HepG2 (cell line): ENCODE data around the gene PMM2. TPM values are rescaled to one million over a fixed set of nuclear protein-coding genes. Genes with fewer than 3 reads are reported as not detected.

Source experiments
- ATAC-seq: fragments of 200-7000 bp; cut with Tn5 transposase; 3 replicates; pipeline ENCODE4 v1.9.1; 2020; ENCODE audit warnings: mild to moderate bottlenecking, moderate library complexity
- BruUV-seq: library from RNA; stranded (reverse); fragments of 400-500 nt; replicated peaks from 2 replicates; lab custom pipeline; 2021; lab: Mats Ljungman, UMichigan
- CTCF ChIA-PET: fragments of 300-600 bp; formaldehyde crosslinking; extraction: SDS; loops from one replicate; lab custom pipeline; 2021; ENCODE audit warnings: low total read pairs, inconsistent platforms, low intra/inter-chr PET ratio; lab: Yijun Ruan, JAX
- POLR2A ChIA-PET: fragments of 350-600 bp; sonication (Branson Sonifier 250); formaldehyde crosslinking; loops from one replicate; lab custom pipeline; 2020; ENCODE audit warnings: antibody characterized with exemption, inconsistent platforms; lab: Yijun Ruan, JAX
- DNase-seq: peaks from one replicate; pipeline ENCODE4 v3.0.0-alpha.2; 2015; ENCODE audit warnings: low spot score
- FAIRE-seq: peaks from 3 replicates; lab custom pipeline; 2011; peaks lifted over from hg19 to GRCh38; lab: Jason Lieb, UNC
- H2AFZ ChIP-seq: one replicate; pipeline ENCODE4 v1.6.1; 2011; ENCODE audit warnings: low read length, inconsistent platforms
- H3K27ac ChIP-seq: fragments of 300-600 bp; 3 replicates; pipeline ENCODE4 v1.8.0; 2011; ENCODE audit warnings: mixed run types, mild to moderate bottlenecking, mixed read lengths, low read length, inconsistent platforms; ENCODE audit not compliant: insufficient read depth; ENCODE audit errors: extremely low read length
- H3K27me3 ChIP-seq, 2 experiments: fragments of 200-600 bp in 1 of 2; 2 replicates in 1 of 2; 3 replicates in 1 of 2; pipeline versions ENCODE4 v1.6.0 to v1.8.0; 2011; ENCODE audit warnings: low read length in 2 of 2, mild to moderate bottlenecking in 2 of 2, moderate library complexity in 2 of 2, inconsistent platforms in 1 of 2; ENCODE audit not compliant: insufficient read depth in 2 of 2, control insufficient read depth in 1 of 2
- H3K36me3 ChIP-seq, 2 experiments: fragments of 200-600 bp in 1 of 2; replicated peaks in 1 of 2; 2 replicates in 1 of 2; 3 replicates in 1 of 2; pipeline versions ENCODE4 v1.5.1 to v1.8.0; 2011; ENCODE audit warnings: low read length in 2 of 2, inconsistent platforms in 1 of 2; ENCODE audit not compliant: insufficient read depth in 2 of 2, control insufficient read depth in 1 of 2
- H3K4me1 ChIP-seq: 2 replicates; pipeline ENCODE4 v1.5.1; 2012; ENCODE audit warnings: low read length, inconsistent platforms; ENCODE audit not compliant: insufficient read depth
- H3K4me2 ChIP-seq: 2 replicates; pipeline ENCODE4 v1.6.0; 2011; ENCODE audit warnings: low read depth, low read length, inconsistent platforms
- H3K4me3 ChIP-seq, 3 experiments: fragments of 200-600 bp in 1 of 3; sonication (generic), shearing (Covaris generic) in 1 of 3; replicated peaks in 1 of 3; 2 replicates each; pipeline ENCODE4 v1.5.1; 2011 to 2016; ENCODE audit warnings: low read length in 3 of 3, inconsistent platforms in 2 of 3, low read depth in 2 of 3, mild to moderate bottlenecking in 2 of 3, control low read depth in 1 of 3, mixed read lengths in 1 of 3; ENCODE audit not compliant: insufficient read depth in 1 of 3
- H3K79me2 ChIP-seq: one replicate; pipeline ENCODE4 v1.6.1; 2011; ENCODE audit warnings: low read length, inconsistent platforms; ENCODE audit not compliant: insufficient read depth
- H3K9ac ChIP-seq: 2 replicates; pipeline ENCODE4 v1.6.0; 2011; ENCODE audit warnings: mild to moderate bottlenecking, low read depth, low read length, inconsistent platforms; ENCODE audit not compliant: insufficient read depth
- H3K9me3 ChIP-seq: 2 replicates; pipeline ENCODE4 v1.5.1; 2012; ENCODE audit warnings: mild to moderate bottlenecking, low read length
- H4K20me1 ChIP-seq: 2 replicates; pipeline ENCODE4 v1.6.0; 2011; ENCODE audit warnings: inconsistent platforms, mild to moderate bottlenecking, low read length, moderate library complexity; ENCODE audit not compliant: insufficient read depth
- AGO1 ChIP-seq: fragments of 200-400 bp; formaldehyde crosslinking; IDR thresholded peaks from 2 replicates; pipeline ENCODE4 v1.6.1; 2017; ENCODE audit warnings: mild to moderate bottlenecking, low read depth, low read length, moderate library complexity; ENCODE audit not compliant: poor library complexity, severe bottlenecking
- AGO2 ChIP-seq: fragments of 200-400 bp; formaldehyde crosslinking; optimal IDR thresholded peaks from 2 replicates; pipeline ENCODE3; 2017; ENCODE audit warnings: mild to moderate bottlenecking, low read depth, low read length, moderate library complexity
- AKAP8 ChIP-seq: sonication (generic); formaldehyde crosslinking; IDR thresholded peaks from 2 replicates; pipeline ENCODE4 v1.5.1; 2020; ENCODE audit warnings: mild to moderate bottlenecking, missing genetic modification reagents
- CHD4 ChIP-seq: fragments of 200-600 bp; sonication (generic); IDR thresholded peaks from 2 replicates; pipeline ENCODE4 v1.7.0; 2017; ENCODE audit warnings: mild to moderate bottlenecking, low read length, borderline replicate concordance
- FOXC1 ChIP-seq: sonication (generic); formaldehyde crosslinking; IDR thresholded peaks from 2 replicates; pipeline ENCODE4 v1.8.0; 2022; ENCODE audit warnings: mild to moderate bottlenecking, missing genetic modification reagents, borderline replicate concordance
- HES4 ChIP-seq: sonication (generic); formaldehyde crosslinking; IDR thresholded peaks from 2 replicates; pipeline ENCODE4 v1.9.0; 2021; ENCODE audit warnings: mild to moderate bottlenecking, missing genetic modification reagents, borderline replicate concordance
- HNRNPLL ChIP-seq: fragments of 200-400 bp; formaldehyde crosslinking; IDR thresholded peaks from 2 replicates; pipeline ENCODE4 v1.6.1; 2017; ENCODE audit warnings: mild to moderate bottlenecking, low read depth, low read length; ENCODE audit not compliant: poor library complexity, severe bottlenecking
- MTF2 ChIP-seq: sonication (generic); formaldehyde crosslinking; IDR thresholded peaks from 2 replicates; pipeline ENCODE4 v1.5.0; 2020; ENCODE audit warnings: missing genetic modification reagents, borderline replicate concordance
- NPAS2 ChIP-seq: sonication (generic); formaldehyde crosslinking; IDR thresholded peaks from 2 replicates; pipeline ENCODE4 v1.8.0; 2022; ENCODE audit warnings: mild to moderate bottlenecking, missing genetic modification reagents, borderline replicate concordance
- NR2C2 ChIP-seq: sonication (generic); formaldehyde crosslinking; IDR thresholded peaks from 2 replicates; pipeline ENCODE4 v1.4.0; 2020; ENCODE audit warnings: missing genetic modification reagents, mild to moderate bottlenecking, moderate library complexity, borderline replicate concordance
- POLR2A ChIP-seq, 2 experiments: IDR thresholded peaks; 2 replicates each; pipeline ENCODE4 v1.6.1; 2011; ENCODE audit warnings: low read depth in 2 of 2, low read length in 2 of 2, mild to moderate bottlenecking in 1 of 2, moderate library complexity in 1 of 2; ENCODE audit not compliant: insufficient read depth in 1 of 2
- RARA ChIP-seq: IDR thresholded peaks from 2 replicates; pipeline ENCODE4 v1.6.1; 2016; ENCODE audit warnings: missing genetic modification reagents, missing compliant biosample characterization
- SNAI1 ChIP-seq: sonication (generic); formaldehyde crosslinking; IDR thresholded peaks from 2 replicates; pipeline ENCODE4 v1.5.0; 2020; ENCODE audit warnings: mild to moderate bottlenecking, missing genetic modification reagents, borderline replicate concordance
- SP1 ChIP-seq, 2 experiments: fragments of 450-650 bp in 1 of 2; sonication (generic) in 1 of 2; formaldehyde crosslinking in 1 of 2; IDR thresholded peaks; 2 replicates each; pipeline versions ENCODE4 v1.4.0 to v1.6.1; 2016 to 2020; ENCODE audit warnings: missing genetic modification reagents in 1 of 2
- ZFP36 ChIP-seq: fragments of 150-350 bp; IDR thresholded peaks from 2 replicates; pipeline ENCODE4 v1.6.1; 2018; ENCODE audit warnings: borderline replicate concordance, low read length, low read depth; ENCODE audit not compliant: partially characterized antibody
- ZNF383 ChIP-seq: sonication (generic); formaldehyde crosslinking; IDR thresholded peaks from 2 replicates; pipeline ENCODE4 v1.4.0; 2020; ENCODE audit warnings: missing genetic modification reagents, mild to moderate bottlenecking, borderline replicate concordance
- ZNF543 ChIP-seq: sonication (generic); formaldehyde crosslinking; IDR thresholded peaks from 2 replicates; pipeline ENCODE4 v1.4.0; 2020; ENCODE audit warnings: mild to moderate bottlenecking, missing genetic modification reagents
- WGBS: methylation state at CpG from one replicate; pipeline ENCODE4 v1.1.6; 2017; ENCODE audit warnings: low lambda C conversion rate; 5-methylcytosine and 5-hydroxymethylcytosine counted together
- in situ Hi-C: cut with HindIII; loops from 2 replicates; pipeline ENCODE4 v1.10.0; 2017; ENCODE audit warnings: low pct_unique_long_range_greater_than_20kb; ENCODE audit not compliant: extremely low pct_ligation_motif_present
- intact Hi-C: fragments of 100-400 bp; cut with micrococcal nuclease; formaldehyde crosslinking; loops from one replicate; pipeline ENCODE4 v1.10.0; 2022; ENCODE audit not compliant: unreplicated experiment
- polyA plus RNA-seq, 8 experiments: library from polyadenylated mRNA; depleted of rRNA in 3 of 8; stranded (reverse) in 7 of 8; unstranded in 1 of 8; fragments of >200 nt; fragmentation: Illumina TruSeq in 4 of 8; extraction: Trizol in 4 of 8; gene quantifications; 2 replicates each; pipeline versions ENCODE4 v1.2.1 to v1.2.3, GENCODE V29; 2011 to 2016; ENCODE audit warnings: low read depth in 4 of 8, missing spikeins in 1 of 8, mixed read lengths in 1 of 8; ENCODE audit not compliant: insufficient read depth in 1 of 8
- total RNA-seq, 5 experiments: library from RNA; depleted of rRNA; stranded (reverse); fragments of >200 nt; fragmentation: Illumina TruSeq; extraction: Trizol; gene quantifications; 2 replicates each; pipeline ENCODE4 v1.2.3, GENCODE V29; 2016; ENCODE audit warnings: low read depth in 1 of 5
- TF ChIP-seq, protein P1 (sequence below): sonication (generic); formaldehyde crosslinking; IDR thresholded peaks from 2 replicates; pipeline ENCODE4 v1.8.0; 2022; ENCODE audit warnings: mild to moderate bottlenecking, missing genetic modification reagents, borderline replicate concordance

PMM2 gene
- total and polyA plus RNA-seq, 2 of the 13 experiments (the other 11 are each of a cell fraction or from before 2014, with no cell fraction given), result 52.2 to 93.7 TPM

DNA sequence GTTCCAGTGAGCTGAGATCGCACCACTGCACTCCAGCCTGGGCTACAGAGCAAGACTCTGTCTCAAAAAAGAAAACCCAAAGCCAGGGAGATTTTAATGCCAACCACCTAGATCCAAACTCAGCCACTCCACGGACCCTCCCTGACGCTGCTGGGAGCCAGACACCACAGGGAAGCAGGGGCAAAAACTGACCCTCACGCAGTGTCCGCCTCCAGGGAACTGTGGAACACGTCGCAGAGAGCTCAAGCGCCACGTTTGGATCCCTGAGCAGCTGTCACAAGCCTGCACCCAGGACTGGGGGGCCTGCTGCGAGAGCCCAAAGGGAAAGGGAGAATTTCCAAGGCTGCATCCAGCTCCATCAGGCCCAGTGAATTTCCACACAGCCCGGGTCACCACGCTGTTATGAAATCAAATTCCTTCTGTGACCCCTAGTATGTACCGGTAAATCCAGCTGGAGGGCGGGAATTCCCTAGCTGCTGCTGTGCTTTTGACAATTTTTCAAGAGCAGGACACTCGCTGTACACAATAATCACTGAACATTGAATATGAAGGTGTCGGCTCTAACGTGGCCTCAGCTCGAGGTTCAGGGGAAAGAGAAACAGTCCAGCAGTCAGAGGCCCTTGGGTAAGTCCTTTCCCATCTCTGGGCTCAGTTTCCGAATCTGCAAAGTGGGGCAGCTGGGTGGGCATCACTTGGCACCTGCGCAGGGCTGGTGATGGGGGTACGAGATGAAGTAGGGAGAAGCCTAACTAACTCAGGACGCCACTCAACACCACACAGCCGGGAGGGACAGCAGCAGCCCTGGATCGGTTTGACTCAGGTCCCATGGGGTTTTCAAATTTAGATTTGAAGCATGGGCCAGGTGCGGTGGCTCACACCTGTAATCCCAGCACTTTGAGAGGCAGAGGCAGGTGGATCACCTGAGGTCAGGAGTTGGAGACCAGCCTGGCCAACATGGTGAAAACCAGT is 62.6 kb downstream of the PMM2 start (continued):
- TF ChIP-seq SP1 (IDR thresholded peaks at IDR 0.05) (no peak), SP1 (CRISPR knock-in tag; IDR thresholded peaks at IDR 0.05) (no peak), ZNF383 (CRISPR knock-in tag) (no peak), SNAI1 (CRISPR knock-in tag) (0 out of 2 replicates have a peak, but pooled peaks have one; percentile 38), NPAS2 (CRISPR knock-in tag) (0 out of 2 replicates have a peak, but pooled peaks have one; percentile 17), MTF2 (CRISPR knock-in tag) (no peak), POLR2A (IDR thresholded peaks at IDR 0.05; ENCODE audit: insufficient read depth in 1 of 2, low read depth in 2 of 2, low read length in 2 of 2) (no peak; a peak in 1 of 4 replicates), ZFP36 (no peak)

DNA sequence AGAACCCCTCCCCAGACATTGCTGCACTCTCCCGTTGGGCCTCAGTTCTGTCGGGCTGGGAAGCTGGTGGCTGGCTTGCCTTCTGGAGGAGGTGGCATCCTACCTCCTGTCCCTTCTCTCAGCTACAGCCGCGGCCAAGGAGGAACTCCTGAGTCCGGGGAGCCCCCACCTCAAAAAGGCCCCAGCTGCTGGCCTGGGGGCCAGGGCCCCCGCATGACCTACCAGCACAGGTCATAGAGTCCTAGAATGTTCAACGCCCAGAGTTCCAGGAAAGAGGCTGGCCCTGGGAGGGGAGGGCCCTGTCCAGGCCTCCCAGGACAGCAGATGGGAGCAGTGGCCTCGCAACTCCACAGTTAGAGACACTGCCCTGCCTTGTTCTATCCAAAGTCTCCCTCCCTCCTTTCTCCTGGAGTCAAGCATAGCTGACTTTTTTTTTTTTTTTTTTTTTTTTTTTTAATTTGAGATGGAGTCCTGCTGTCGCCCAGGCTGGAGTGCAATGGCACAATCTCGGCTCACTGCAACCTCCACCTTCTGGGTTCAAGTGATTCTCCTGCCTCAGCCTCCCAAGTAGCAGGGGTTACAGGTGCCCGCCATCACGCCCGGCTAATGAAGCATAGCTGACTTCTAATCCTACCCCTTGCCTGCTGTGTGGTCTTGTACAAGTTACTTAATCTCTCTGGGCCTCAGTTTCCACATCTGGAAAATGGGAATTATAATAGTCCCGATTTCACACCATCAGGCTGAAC is 64.1 kb downstream of the PMM2 start:
- POLR2A ChIA-PET, result interaction anchor here (1.0 to 3.5 kb wide), 5 partner anchors 9 to 147 kb away, joined by 5 to 46 read pairs (median 11); partner anchors contain the start of gene CARHSP1
- CTCF ChIA-PET, result no interaction called here
- intact Hi-C loops, result loop anchor here (2.0 to 5.0 kb wide), 2 partner anchors 65 to 184 kb away; partner anchors contain the start of genes PMM2 and TMEM186
- TF ChIP-seq CHD4, result peak; percentile 75; the same call in 1 of the 2 replicates
- TF ChIP-seq RARA (CRISPR knock-in tag), result peak; percentile 86
- TF ChIP-seq AGO1, result peak; percentile 96
- TF ChIP-seq FOXC1 (CRISPR knock-in tag), result 0 out of 2 replicates have a peak, but pooled peaks have one; percentile 13
- peak; percentile 60 for TF ChIP-seq HNRNPLL
- TF ChIP-seq AGO2, result peak; percentile 98
- TF ChIP-seq, protein P1, sequence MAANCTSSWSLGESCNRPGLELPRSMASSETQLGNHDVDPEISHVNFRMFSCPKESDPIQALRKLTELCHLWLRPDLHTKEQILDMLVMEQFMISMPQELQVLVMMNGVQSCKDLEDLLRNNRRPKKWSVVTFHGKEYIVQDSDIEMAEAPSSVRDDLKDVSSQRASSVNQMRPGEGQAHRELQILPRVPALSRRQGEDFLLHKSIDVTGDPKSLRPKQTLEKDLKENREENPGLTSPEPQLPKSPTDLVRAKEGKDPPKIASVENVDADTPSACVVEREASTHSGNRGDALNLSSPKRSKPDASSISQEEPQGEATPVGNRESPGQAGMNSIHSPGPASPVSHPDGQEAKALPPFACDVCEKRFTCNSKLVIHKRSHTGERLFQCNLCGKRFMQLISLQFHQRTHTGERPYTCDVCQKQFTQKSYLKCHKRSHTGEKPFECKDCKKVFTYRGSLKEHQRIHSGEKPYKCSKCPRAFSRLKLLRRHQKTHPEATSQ (CRISPR knock-in tag), result 0 out of 2 replicates have a peak, but pooled peaks have one; percentile 49
- TF ChIP-seq NR2C2 (CRISPR knock-in tag), result 0 out of 2 replicates have a peak, but pooled peaks have one; percentile 46
- 0 out of 2 replicates have a peak, but pooled peaks have one; percentile 46 for TF ChIP-seq AKAP8 (CRISPR knock-in tag)
- TF ChIP-seq HES4, result peak; percentile 84; the same call in 1 of the 2 replicates
- 0 out of 2 replicates have a peak, but pooled peaks have one; percentile 32 for TF ChIP-seq ZNF543 (CRISPR knock-in tag)

More for the DNA sequence above, 64.1 kb downstream of the PMM2 start:
- FAIRE-seq, result no peak
- WGBS, result 69% methylated on average over 14 of the region's 14 CpGs
- peak; percentile 74 for DNase-seq
- in situ Hi-C loops, result no loop called here
- Histone ChIP-seq H3K27me3 (no peaks in the 10 kb centered on the region), H3K79me2 (peaks cover 81% of the 10 kb centered on the region), H4K20me1 (peaks cover 50% of the 10 kb centered on the region; the same call in 1 of the 2 replicates), H3K27ac (peak overlapping the region; percentile 95), H3K4me3 (peak overlapping the region in 1 of 3 experiments; percentile 12; a peak in 1 of 6 replicates), H2AFZ (no peak overlapping the region), H3K9me3 (no peaks in the 10 kb centered on the region), H3K4me2 (peak overlapping the region; percentile 91), H3K36me3 (peaks cover 17 to 21% of the 10 kb centered on the region in 2 experiments), H3K4me1 (peaks cover 77% of the 10 kb centered on the region), H3K9ac (peak overlapping the region; percentile 27; the same call in 1 of the 2 replicates)
- TSS peak; percentile 22 for BruUV-seq
- no peak for ATAC-seq
